WTC11 (cell line): ENCODE data around the gene GLTPD2. TPM values are rescaled to one million over a fixed set of nuclear protein-coding genes. Genes with fewer than 3 reads are reported as not detected.

Source experiments
- ATAC-seq: fragments of 200-7000 bp; cut with Tn5 transposase; 2 replicates; pipeline ENCODE4 v1.10.0; 2021; ENCODE audit warnings: mild to moderate bottlenecking, moderate library complexity
- CTCF ChIA-PET: fragments of 300-600 bp; sonication (Branson Sonifier 250); formaldehyde crosslinking; loops from one replicate; lab custom pipeline; 2021; ENCODE audit warnings: antibody characterized with exemption; lab: Charles Lee
- POLR2A ChIA-PET: fragments of 350-600 bp; sonication (Branson Sonifier 250); formaldehyde crosslinking; loops from one replicate; lab custom pipeline; 2021; ENCODE audit warnings: antibody characterized with exemption; lab: Charles Lee
- DNase-seq: peaks from one replicate; pipeline ENCODE4 v3.0.0; 2021; ENCODE audit warnings: low spot score
- H3K27ac Mint-ChIP-seq: 2 replicates; pipeline ENCODE4 v1.8.0; 2021; ENCODE audit warnings: mixed read lengths
- H3K27me3 Mint-ChIP-seq: 2 replicates; pipeline ENCODE4 v1.8.0; 2021; ENCODE audit warnings: low read depth, mild to moderate bottlenecking, moderate library complexity, mixed read lengths
- H3K36me3 Mint-ChIP-seq: 2 replicates; pipeline ENCODE4 v1.8.0; 2021; ENCODE audit warnings: mixed read lengths
- H3K4me1 Mint-ChIP-seq: 2 replicates; pipeline ENCODE4 v1.8.0; 2022; ENCODE audit warnings: mixed read lengths
- H3K4me3 Mint-ChIP-seq: 2 replicates; pipeline ENCODE4 v1.8.0; 2021; ENCODE audit warnings: mild to moderate bottlenecking, moderate library complexity, mixed read lengths
- H3K9me3 Mint-ChIP-seq: 2 replicates; pipeline ENCODE4 v1.8.0; 2021; ENCODE audit warnings: mixed read lengths
- ATF1 ChIP-seq: sonication (generic); formaldehyde crosslinking; IDR thresholded peaks from 2 replicates; pipeline ENCODE4 v1.8.1; 2023; ENCODE audit warnings: mild to moderate bottlenecking, moderate library complexity, missing genetic modification reagents
- CREB1 ChIP-seq: sonication (generic); formaldehyde crosslinking; IDR thresholded peaks from 2 replicates; pipeline ENCODE4 v1.8.0; 2023; ENCODE audit warnings: mild to moderate bottlenecking, missing genetic modification reagents
- ETV6 ChIP-seq: sonication (generic); formaldehyde crosslinking; IDR thresholded peaks from 2 replicates; pipeline ENCODE4 v1.8.1; 2022; ENCODE audit warnings: mild to moderate bottlenecking, missing genetic modification reagents
- FOXK1 ChIP-seq: sonication (generic); formaldehyde crosslinking; IDR thresholded peaks from 2 replicates; pipeline ENCODE4 v1.8.0; 2022; ENCODE audit warnings: mild to moderate bottlenecking, moderate library complexity, missing genetic modification reagents
- GABPB1 ChIP-seq: sonication (generic); formaldehyde crosslinking; IDR thresholded peaks from 2 replicates; pipeline ENCODE4 v1.8.1; 2023; ENCODE audit warnings: mild to moderate bottlenecking, missing genetic modification reagents
- GTF2I ChIP-seq: fragments of 250-450 bp; sonication (Bioruptor Pico); conservative IDR thresholded peaks from 2 replicates; pipeline ENCODE4 v1.4.0; 2021; ENCODE audit warnings: mild to moderate bottlenecking
- IRF2 ChIP-seq: sonication (generic); formaldehyde crosslinking; IDR thresholded peaks from 2 replicates; pipeline ENCODE4 v1.8.0; 2022; ENCODE audit warnings: low read depth, missing genetic modification reagents, borderline replicate concordance
- NFATC4 ChIP-seq: fragments of 250-450 bp; sonication (Bioruptor Pico); IDR thresholded peaks from 2 replicates; pipeline ENCODE4 v1.9.0; 2021; ENCODE audit warnings: mild to moderate bottlenecking
- NR3C1 ChIP-seq: sonication (generic); formaldehyde crosslinking; conservative IDR thresholded peaks from 2 replicates; pipeline ENCODE4 v1.8.1; 2023; ENCODE audit warnings: low read depth, mild to moderate bottlenecking, missing genetic modification reagents
- SMAD4 ChIP-seq: sonication (generic); formaldehyde crosslinking; IDR thresholded peaks from 2 replicates; pipeline ENCODE4 v1.8.0; 2022; ENCODE audit warnings: mild to moderate bottlenecking, missing genetic modification reagents
- SOX15 ChIP-seq: fragments of 250-450 bp; sonication (Bioruptor Pico); IDR thresholded peaks from 2 replicates; pipeline ENCODE4 v1.9.0; 2021; ENCODE audit warnings: mild to moderate bottlenecking
- TEAD1 ChIP-seq: sonication (generic); formaldehyde crosslinking; IDR thresholded peaks from 2 replicates; pipeline ENCODE4 v1.8.0; 2022; ENCODE audit warnings: mild to moderate bottlenecking, missing genetic modification reagents
- ZNF121 ChIP-seq: sonication (generic); formaldehyde crosslinking; IDR thresholded peaks from 2 replicates; pipeline ENCODE4 v1.8.0; 2023; ENCODE audit warnings: missing genetic modification reagents
- total RNA-seq: library from RNA; stranded (reverse); gene quantifications from 3 replicates; pipeline ENCODE4 v1.2.3, GENCODE V29; 2021
- TF ChIP-seq, protein P1 (sequence below): sonication (generic); formaldehyde crosslinking; IDR thresholded peaks from 2 replicates; pipeline ENCODE4 v1.8.1; 2022; ENCODE audit warnings: mild to moderate bottlenecking, moderate library complexity, missing genetic modification reagents
- TF ChIP-seq, protein P2 (sequence below): sonication (generic); formaldehyde crosslinking; IDR thresholded peaks from 2 replicates; pipeline ENCODE4 v1.8.1; 2023; ENCODE audit warnings: mild to moderate bottlenecking, missing genetic modification reagents, borderline replicate concordance
- TF ChIP-seq, protein P3 (sequence below): fragments of 250-450 bp; sonication (Bioruptor Pico); IDR thresholded peaks from 2 replicates; pipeline ENCODE4 v2.1.2; 2022; ENCODE audit warnings: mild to moderate bottlenecking, moderate library complexity
- TF ChIP-seq, protein P4 (sequence below): sonication (generic); formaldehyde crosslinking; IDR thresholded peaks from 2 replicates; pipeline ENCODE4 v1.8.1; 2023; ENCODE audit warnings: mild to moderate bottlenecking, missing genetic modification reagents, moderate library complexity
- TF ChIP-seq, protein P5 (sequence below): sonication (generic); formaldehyde crosslinking; IDR thresholded peaks from 2 replicates; pipeline ENCODE4 v1.8.1; 2022; ENCODE audit warnings: low read depth, missing genetic modification reagents, borderline replicate concordance
- TF ChIP-seq, protein P6 (sequence below): sonication (generic); formaldehyde crosslinking; IDR thresholded peaks from 2 replicates; pipeline ENCODE4 v1.8.0; 2022; ENCODE audit warnings: mild to moderate bottlenecking, missing genetic modification reagents

The GLTPD2 gene
- total RNA-seq, 1 experiment from 2014 or later, result not detected

DNA sequence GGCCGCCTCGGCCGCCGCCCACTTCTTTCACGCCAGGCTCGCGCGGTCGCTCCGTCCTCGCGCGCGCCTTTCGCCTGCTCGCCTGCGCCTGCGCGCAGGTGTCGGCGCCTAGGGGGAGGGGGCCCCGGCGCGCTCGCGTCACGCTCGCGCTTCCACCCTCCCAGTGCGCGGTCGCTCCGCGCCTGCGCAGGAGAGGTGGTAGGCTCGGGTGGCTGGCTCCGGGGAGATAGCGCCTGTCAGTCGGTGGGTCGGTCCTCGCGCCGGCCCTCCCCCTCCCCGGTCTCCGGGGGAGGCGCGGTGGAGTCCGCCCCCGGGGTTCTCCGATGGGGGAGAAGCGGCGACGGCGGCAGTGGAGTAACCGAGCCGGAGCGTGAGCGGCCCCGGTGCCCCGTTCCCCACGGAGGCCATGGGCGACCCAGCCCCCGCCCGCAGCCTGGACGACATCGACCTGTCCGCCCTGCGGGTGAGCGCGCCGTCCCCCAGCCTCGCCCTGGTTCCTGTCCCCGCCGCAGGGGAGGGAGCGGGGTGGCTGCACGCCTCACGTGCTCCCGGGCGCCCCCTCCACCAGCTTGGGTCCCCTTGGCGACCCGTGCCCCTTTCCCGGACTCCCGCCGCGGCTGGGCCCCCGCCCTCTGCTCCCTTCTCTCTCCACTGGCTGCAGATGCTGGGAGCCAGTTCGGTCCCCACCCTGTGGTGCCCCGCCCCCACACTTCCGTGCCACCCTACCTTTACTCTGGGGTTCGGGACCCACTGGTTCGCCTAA, 44.6 kb downstream of the GLTPD2 start, which contains the start of gene MINK1 (continued):
- 0 out of 2 replicates have a peak, but pooled peaks have one; percentile 15 for TF ChIP-seq CREB1 (CRISPR knock-in tag)
- TF ChIP-seq SMAD4 (CRISPR knock-in tag), result no peak
- no peak for TF ChIP-seq NFATC4 (CRISPR knock-in tag)
- no peak for TF ChIP-seq IRF2 (CRISPR knock-in tag)
- no peak for TF ChIP-seq NR3C1 (CRISPR knock-in tag)
- TF ChIP-seq ZNF121 (CRISPR knock-in tag), result no peak
- no peak for TF ChIP-seq GABPB1 (CRISPR knock-in tag)
- no peak for TF ChIP-seq SOX15 (CRISPR knock-in tag)
- TF ChIP-seq, protein P1, sequence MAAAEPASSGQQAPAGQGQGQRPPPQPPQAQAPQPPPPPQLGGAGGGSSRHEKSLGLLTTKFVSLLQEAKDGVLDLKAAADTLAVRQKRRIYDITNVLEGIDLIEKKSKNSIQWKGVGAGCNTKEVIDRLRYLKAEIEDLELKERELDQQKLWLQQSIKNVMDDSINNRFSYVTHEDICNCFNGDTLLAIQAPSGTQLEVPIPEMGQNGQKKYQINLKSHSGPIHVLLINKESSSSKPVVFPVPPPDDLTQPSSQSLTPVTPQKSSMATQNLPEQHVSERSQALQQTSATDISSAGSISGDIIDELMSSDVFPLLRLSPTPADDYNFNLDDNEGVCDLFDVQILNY (CRISPR knock-in tag), result peak; percentile 64; the same call in 1 of the 2 replicates
- no peak for TF ChIP-seq TEAD1
- TF ChIP-seq, protein P2, sequence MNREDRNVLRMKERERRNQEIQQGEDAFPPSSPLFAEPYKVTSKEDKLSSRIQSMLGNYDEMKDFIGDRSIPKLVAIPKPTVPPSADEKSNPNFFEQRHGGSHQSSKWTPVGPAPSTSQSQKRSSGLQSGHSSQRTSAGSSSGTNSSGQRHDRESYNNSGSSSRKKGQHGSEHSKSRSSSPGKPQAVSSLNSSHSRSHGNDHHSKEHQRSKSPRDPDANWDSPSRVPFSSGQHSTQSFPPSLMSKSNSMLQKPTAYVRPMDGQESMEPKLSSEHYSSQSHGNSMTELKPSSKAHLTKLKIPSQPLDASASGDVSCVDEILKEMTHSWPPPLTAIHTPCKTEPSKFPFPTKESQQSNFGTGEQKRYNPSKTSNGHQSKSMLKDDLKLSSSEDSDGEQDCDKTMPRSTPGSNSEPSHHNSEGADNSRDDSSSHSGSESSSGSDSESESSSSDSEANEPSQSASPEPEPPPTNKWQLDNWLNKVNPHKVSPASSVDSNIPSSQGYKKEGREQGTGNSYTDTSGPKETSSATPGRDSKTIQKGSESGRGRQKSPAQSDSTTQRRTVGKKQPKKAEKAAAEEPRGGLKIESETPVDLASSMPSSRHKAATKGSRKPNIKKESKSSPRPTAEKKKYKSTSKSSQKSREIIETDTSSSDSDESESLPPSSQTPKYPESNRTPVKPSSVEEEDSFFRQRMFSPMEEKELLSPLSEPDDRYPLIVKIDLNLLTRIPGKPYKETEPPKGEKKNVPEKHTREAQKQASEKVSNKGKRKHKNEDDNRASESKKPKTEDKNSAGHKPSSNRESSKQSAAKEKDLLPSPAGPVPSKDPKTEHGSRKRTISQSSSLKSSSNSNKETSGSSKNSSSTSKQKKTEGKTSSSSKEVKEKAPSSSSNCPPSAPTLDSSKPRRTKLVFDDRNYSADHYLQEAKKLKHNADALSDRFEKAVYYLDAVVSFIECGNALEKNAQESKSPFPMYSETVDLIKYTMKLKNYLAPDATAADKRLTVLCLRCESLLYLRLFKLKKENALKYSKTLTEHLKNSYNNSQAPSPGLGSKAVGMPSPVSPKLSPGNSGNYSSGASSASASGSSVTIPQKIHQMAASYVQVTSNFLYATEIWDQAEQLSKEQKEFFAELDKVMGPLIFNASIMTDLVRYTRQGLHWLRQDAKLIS (CRISPR knock-in tag), result no peak
- TF ChIP-seq, protein P3, sequence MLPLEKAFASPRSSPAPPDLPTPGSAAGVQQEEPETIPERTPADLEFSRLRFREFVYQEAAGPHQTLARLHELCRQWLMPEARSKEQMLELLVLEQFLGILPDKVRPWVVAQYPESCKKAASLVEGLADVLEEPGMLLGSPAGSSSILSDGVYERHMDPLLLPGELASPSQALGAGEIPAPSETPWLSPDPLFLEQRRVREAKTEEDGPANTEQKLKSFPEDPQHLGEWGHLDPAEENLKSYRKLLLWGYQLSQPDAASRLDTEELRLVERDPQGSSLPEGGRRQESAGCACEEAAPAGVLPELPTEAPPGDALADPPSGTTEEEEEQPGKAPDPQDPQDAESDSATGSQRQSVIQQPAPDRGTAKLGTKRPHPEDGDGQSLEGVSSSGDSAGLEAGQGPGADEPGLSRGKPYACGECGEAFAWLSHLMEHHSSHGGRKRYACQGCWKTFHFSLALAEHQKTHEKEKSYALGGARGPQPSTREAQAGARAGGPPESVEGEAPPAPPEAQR (CRISPR knock-in tag), result no peak
- TF ChIP-seq, protein P4, sequence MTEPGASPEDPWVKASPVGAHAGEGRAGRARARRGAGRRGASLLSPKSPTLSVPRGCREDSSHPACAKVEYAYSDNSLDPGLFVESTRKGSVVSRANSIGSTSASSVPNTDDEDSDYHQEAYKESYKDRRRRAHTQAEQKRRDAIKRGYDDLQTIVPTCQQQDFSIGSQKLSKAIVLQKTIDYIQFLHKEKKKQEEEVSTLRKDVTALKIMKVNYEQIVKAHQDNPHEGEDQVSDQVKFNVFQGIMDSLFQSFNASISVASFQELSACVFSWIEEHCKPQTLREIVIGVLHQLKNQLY (CRISPR knock-in tag), result no peak
- no peak for TF ChIP-seq ATF1
- TF ChIP-seq, protein P5, sequence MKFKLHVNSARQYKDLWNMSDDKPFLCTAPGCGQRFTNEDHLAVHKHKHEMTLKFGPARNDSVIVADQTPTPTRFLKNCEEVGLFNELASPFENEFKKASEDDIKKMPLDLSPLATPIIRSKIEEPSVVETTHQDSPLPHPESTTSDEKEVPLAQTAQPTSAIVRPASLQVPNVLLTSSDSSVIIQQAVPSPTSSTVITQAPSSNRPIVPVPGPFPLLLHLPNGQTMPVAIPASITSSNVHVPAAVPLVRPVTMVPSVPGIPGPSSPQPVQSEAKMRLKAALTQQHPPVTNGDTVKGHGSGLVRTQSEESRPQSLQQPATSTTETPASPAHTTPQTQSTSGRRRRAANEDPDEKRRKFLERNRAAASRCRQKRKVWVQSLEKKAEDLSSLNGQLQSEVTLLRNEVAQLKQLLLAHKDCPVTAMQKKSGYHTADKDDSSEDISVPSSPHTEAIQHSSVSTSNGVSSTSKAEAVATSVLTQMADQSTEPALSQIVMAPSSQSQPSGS (CRISPR knock-in tag), result no peak

DNA sequence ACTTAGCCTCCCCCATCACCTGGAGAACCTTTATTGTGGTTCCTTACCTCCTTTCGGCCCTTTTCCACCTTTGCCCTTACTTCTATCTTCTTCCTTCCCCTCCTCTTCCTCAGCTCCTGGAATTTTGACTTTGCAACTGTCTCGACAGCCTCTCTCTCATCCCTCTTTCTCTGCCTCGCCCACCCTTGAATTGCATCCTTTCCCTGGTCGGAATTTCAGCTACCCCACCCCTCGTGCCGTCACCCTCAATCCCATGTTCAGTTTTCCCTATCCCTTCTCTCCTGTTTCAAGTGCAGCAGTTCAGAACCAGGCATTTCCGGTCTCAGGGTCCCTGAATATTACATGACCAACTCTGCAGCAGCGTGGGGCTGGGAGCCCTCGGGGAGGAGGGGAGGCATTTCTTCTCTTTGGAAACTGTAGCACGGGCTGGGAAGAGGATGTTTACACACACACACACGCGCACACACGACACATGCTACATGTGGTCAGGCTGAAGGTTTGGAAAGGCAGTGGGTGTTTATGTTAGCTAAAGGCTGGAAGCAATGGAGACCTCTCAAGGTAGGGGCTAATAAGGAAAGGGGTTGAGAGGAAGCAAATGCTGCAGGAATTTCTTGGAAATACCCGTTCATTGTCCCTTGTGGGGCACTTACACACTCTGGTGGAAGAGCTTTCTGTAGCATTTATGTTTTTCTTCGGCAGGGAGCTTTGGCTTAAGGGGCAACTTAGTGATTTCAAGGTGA, 45.3 kb downstream of the GLTPD2 start:
- POLR2A ChIA-PET, result interaction anchor here (0.6 kb wide), 1 partner anchor 24 kb away, joined by 5 read pairs; no protein-coding TSS in a partner anchor

More for the DNA sequence above, 45.3 kb downstream of the GLTPD2 start:
- Mint-ChIP-seq H3K36me3 (no peaks in the 10 kb centered on the region), H3K27ac (peak overlapping the region; percentile 94), H3K27me3 (no peaks in the 10 kb centered on the region; the same call in 1 of the 2 replicates), H3K9me3 (no peaks in the 10 kb centered on the region), H3K4me3 (peak overlapping the region; percentile 86), H3K4me1 (peaks cover 26% of the 10 kb centered on the region)
- DNase-seq (no peak), ATAC-seq (peak; percentile 10; the same call in 1 of the 2 replicates)
- CTCF ChIA-PET, result interaction anchor here (0.7 kb wide), 2 partner anchors 24 to 75 kb away, joined by 3 to 4 read pairs; no protein-coding TSS in a partner anchor
- TF ChIP-seq GABPB1 (CRISPR knock-in tag) (0 out of 2 replicates have a peak, but pooled peaks have one; percentile 24), ETV6 (CRISPR knock-in tag) (0 out of 2 replicates have a peak, but pooled peaks have one; percentile 17), FOXK1 (0 out of 2 replicates have a peak, but pooled peaks have one; percentile 27), CREB1 (CRISPR knock-in tag) (no peak), GTF2I (CRISPR knock-in tag) (no peak)
- TF ChIP-seq, protein P6, sequence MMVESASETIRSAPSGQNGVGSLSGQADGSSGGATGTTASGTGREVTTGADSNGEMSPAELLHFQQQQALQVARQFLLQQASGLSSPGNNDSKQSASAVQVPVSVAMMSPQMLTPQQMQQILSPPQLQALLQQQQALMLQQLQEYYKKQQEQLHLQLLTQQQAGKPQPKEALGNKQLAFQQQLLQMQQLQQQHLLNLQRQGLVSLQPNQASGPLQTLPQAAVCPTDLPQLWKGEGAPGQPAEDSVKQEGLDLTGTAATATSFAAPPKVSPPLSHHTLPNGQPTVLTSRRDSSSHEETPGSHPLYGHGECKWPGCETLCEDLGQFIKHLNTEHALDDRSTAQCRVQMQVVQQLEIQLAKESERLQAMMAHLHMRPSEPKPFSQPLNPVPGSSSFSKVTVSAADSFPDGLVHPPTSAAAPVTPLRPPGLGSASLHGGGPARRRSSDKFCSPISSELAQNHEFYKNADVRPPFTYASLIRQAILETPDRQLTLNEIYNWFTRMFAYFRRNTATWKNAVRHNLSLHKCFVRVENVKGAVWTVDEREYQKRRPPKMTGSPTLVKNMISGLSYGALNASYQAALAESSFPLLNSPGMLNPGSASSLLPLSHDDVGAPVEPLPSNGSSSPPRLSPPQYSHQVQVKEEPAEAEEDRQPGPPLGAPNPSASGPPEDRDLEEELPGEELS (CRISPR knock-in tag), result no peak
